ENCODE measurements around the gene ACO2. TPM values are rescaled to one million over a fixed set of nuclear protein-coding genes. Genes with fewer than 3 reads are reported as not detected.

Gene ACO2
- total and polyA plus RNA-seq, 2 of the 13 experiments (the other 11 are each of a cell fraction or from before 2014, with no cell fraction given) = 19.2 to 45.6 TPM

GRCh38 chr22:41459431-41459830 lies 9.5 kb upstream of the ACO2 start:
- Histone ChIP-seq H3K36me3 (replicated peaks in 1 of 2; ENCODE audit: control insufficient read depth in 1 of 2, insufficient read depth in 2 of 2, low read length in 2 of 2) (peaks cover 12 to 39% of the 10 kb centered on the region in 2 experiments), H3K4me3 (replicated peaks in 1 of 3; ENCODE audit: insufficient read depth in 1 of 3, low read depth in 2 of 3, low read length in 3 of 3) (no peak overlapping the region), H3K9ac (ENCODE audit: insufficient read depth, low read depth, low read length) (no peak overlapping the region), H3K9me3 (ENCODE audit: low read length) (no peaks in the 10 kb centered on the region), H3K4me2 (ENCODE audit: low read depth, low read length) (no peak overlapping the region), H2AFZ (ENCODE audit: low read length) (no peak overlapping the region), H3K27me3 (ENCODE audit: control insufficient read depth in 1 of 2, insufficient read depth in 2 of 2, low read length in 2 of 2) (no peaks in the 10 kb centered on the region), H3K4me1 (ENCODE audit: insufficient read depth, low read length) (peaks cover 22% of the 10 kb centered on the region), H3K27ac (ENCODE audit: extremely low read length, insufficient read depth, low read length) (no peak overlapping the region), H3K79me2 (ENCODE audit: insufficient read depth, low read length) (peaks cover under 1% of the 10 kb centered on the region), H4K20me1 (ENCODE audit: insufficient read depth, low read length) (no peaks in the 10 kb centered on the region)
- CTCF ChIA-PET (ENCODE audit: low intra/inter-chr PET ratio, low total read pairs) = no interaction called here
- TF ChIP-seq XRCC5 (optimal IDR thresholded peaks at IDR 0.05; ENCODE audit: low read length) (no peak), TAF15 (IDR thresholded peaks at IDR 0.05; ENCODE audit: low read depth, low read length, poor library complexity, severe bottlenecking) (no peak), EHMT2 (IDR thresholded peaks at IDR 0.05; ENCODE audit: borderline replicate concordance, low read depth, low read length) (no peak), ZNF672 (CRISPR knock-in tag; IDR thresholded peaks at IDR 0.05) (no peak), ZNF503 (CRISPR knock-in tag; IDR thresholded peaks at IDR 0.05) (no peak), HNRNPH1 (optimal IDR thresholded peaks at IDR 0.05; ENCODE audit: low read depth, low read length) (no peak), ZNF337 (CRISPR knock-in tag; IDR thresholded peaks at IDR 0.05; ENCODE audit: borderline replicate concordance, low read depth) (no peak), ZNF557 (CRISPR knock-in tag; IDR thresholded peaks at IDR 0.05) (no peak), ERF (CRISPR knock-in tag; IDR thresholded peaks at IDR 0.05) (no peak), PATZ1 (CRISPR knock-in tag; IDR thresholded peaks at IDR 0.05) (no peak), IRF1 (CRISPR knock-in tag; IDR thresholded peaks at IDR 0.05; ENCODE audit: low read depth) (no peak), CCDC6 (CRISPR knock-in tag; IDR thresholded peaks at IDR 0.05) (no peak), MLLT10 (CRISPR knock-in tag; IDR thresholded peaks at IDR 0.05) (no peak), ZNF766 (CRISPR knock-in tag; IDR thresholded peaks at IDR 0.05; ENCODE audit: borderline replicate concordance) (no peak), ZNF563 (CRISPR knock-in tag; IDR thresholded peaks at IDR 0.05) (no peak), ASH2L (IDR thresholded peaks at IDR 0.05; ENCODE audit: insufficient read length, low read depth, low read length) (no peak), ZMAT5 (CRISPR knock-in tag; IDR thresholded peaks at IDR 0.05; ENCODE audit: borderline replicate concordance, low read depth) (no peak), MAFG (CRISPR knock-in tag; IDR thresholded peaks at IDR 0.05) (no peak), WIZ (CRISPR knock-in tag; IDR thresholded peaks at IDR 0.05) (no peak)
- DNase-seq (ENCODE audit: low spot score) (no peak), FAIRE-seq (no peak), ATAC-seq (no peak)
- no TSS peak for BruUV-seq (replicated peaks)
- in situ Hi-C loops (cut with HindIII; ENCODE audit: extremely low pct_ligation_motif_present, low pct_unique_long_range_greater_than_20kb) = no loop called here
- POLR2A ChIA-PET = interaction anchor here (5.0 to 6.9 kb wide), 2 partner anchors 9 to 13 kb away, joined by 21 to 44 read pairs; partner anchors contain the start of genes ACO2, PHF5A and TOB2
- WGBS (ENCODE audit: low lambda C conversion rate) = 100% methylated on average over 1 of the region's 1 CpG
- intact Hi-C loops (cut with micrococcal nuclease; ENCODE audit: unreplicated experiment) = no loop called here

All from HepG2 (cell line).